ENCODE data around the gene ANKMY1.
A peak's percentile ranks its signal among the peaks of the same experiment; 100 is the strongest.

Gene ANKMY1

GRCh38 chr2:240557808-240558207, at the start of gene ANKMY1:
ANKMY1 (minus strand) TSS chr2:240557988; CDS start chr2:240557335, 653 bp downstream.
- DNase-seq (ENCODE audit: low spot score): peak; percentile 94

GRCh38 chr2:240605867-240606743, 48.3 kb upstream of the ANKMY1 start:
- DNase-seq (ENCODE audit: low spot score): no peak

- no peak for DNase-seq (ENCODE audit: low spot score)
Observed at GRCh38 chr2:240604939-240605716, 47.3 kb upstream of the ANKMY1 start.

GRCh38 chr2:240604291-240604938, 46.6 kb upstream of the ANKMY1 start:
- DNase-seq (ENCODE audit: low spot score): peak; percentile 65

GRCh38 chr2:240603846-240604245, 46.1 kb upstream of the ANKMY1 start:
- DNase-seq (ENCODE audit: low spot score): no peak

GRCh38 chr2:240603081-240603835, 45.5 kb upstream of the ANKMY1 start:
- no peak for DNase-seq (ENCODE audit: low spot score)

- no peak for DNase-seq (ENCODE audit: low spot score)
Observed at GRCh38 chr2:240602266-240603050, 44.7 kb upstream of the ANKMY1 start.

- no peak for DNase-seq (ENCODE audit: low spot score)
Observed at GRCh38 chr2:240601831-240602160, 44.0 kb upstream of the ANKMY1 start.

- DNase-seq (ENCODE audit: low spot score): no peak
Observed at GRCh38 chr2:240601061-240601830, 43.5 kb upstream of the ANKMY1 start.

GRCh38 chr2:240600451-240600961, 42.7 kb upstream of the ANKMY1 start:
- no peak for DNase-seq (ENCODE audit: low spot score)

- no peak for DNase-seq (ENCODE audit: low spot score)
Observed at GRCh38 chr2:240599141-240599583, 41.4 kb upstream of the ANKMY1 start.

- no peak for DNase-seq (ENCODE audit: low spot score)
Observed at GRCh38 chr2:240598311-240598911, 40.6 kb upstream of the ANKMY1 start.

- DNase-seq (ENCODE audit: low spot score): no peak
Observed at GRCh38 chr2:240597419-240598181, 39.8 kb upstream of the ANKMY1 start.

- DNase-seq (ENCODE audit: low spot score): no peak
Observed at GRCh38 chr2:240597054-240597418, 39.2 kb upstream of the ANKMY1 start.

GRCh38 chr2:240596491-240596931, 38.7 kb upstream of the ANKMY1 start:
- DNase-seq (ENCODE audit: low spot score): no peak

- DNase-seq (ENCODE audit: low spot score): no peak
Observed at GRCh38 chr2:240596080-240596460, 38.3 kb upstream of the ANKMY1 start.

GRCh38 chr2:240595381-240596079, 37.7 kb upstream of the ANKMY1 start:
- DNase-seq (ENCODE audit: low spot score): peak; percentile 19

Data from AG08395 (cell line).